Activated CD4-positive, alpha-beta T cell treated with anti-CD3 and anti-CD28 coated beads for 36 hours (primary cell): ENCODE measurements around the gene TMEM14A. TPM values are rescaled to one million over a fixed set of nuclear protein-coding genes. Genes with fewer than 3 reads are reported as not detected.
"Not testable (repeated sequence)": the region's sequence is repeated elsewhere in the genome, so short reads cannot be mapped to it uniquely, and the experiment has no call there.

Experiments used
- ATAC-seq: fragments of 200-7000 bp; cut with Tn5 transposase; one replicate; pipeline ENCODE4 v1.10.0; 2021; ENCODE audit warnings: mild to moderate bottlenecking, moderate library complexity
- CTCF ChIA-PET: fragments of 350-600 bp; sonication (Branson Sonifier 250); formaldehyde crosslinking; loops from one replicate; lab custom pipeline; 2021; ENCODE audit warnings: antibody characterized with exemption; lab: Charles Lee
- POLR2A ChIA-PET: fragments of 350-600 bp; sonication (Branson Sonifier 250); formaldehyde crosslinking; loops from one replicate; lab custom pipeline; 2021; ENCODE audit warnings: antibody characterized with exemption, inconsistent platforms; lab: Charles Lee
- DNase-seq: peaks from one replicate; pipeline ENCODE4 v3.0.0-alpha.2; 2020
- H3K27ac Mint-ChIP-seq: one replicate; pipeline ENCODE4 v1.8.0; 2021; ENCODE audit warnings: mixed read lengths
- H3K27me3 Mint-ChIP-seq: one replicate; pipeline ENCODE4 v1.8.0; 2021; ENCODE audit warnings: mixed read lengths
- H3K36me3 Mint-ChIP-seq: one replicate; pipeline ENCODE4 v1.8.0; 2021; ENCODE audit warnings: low read depth, mixed read lengths
- H3K4me1 Mint-ChIP-seq: one replicate; pipeline ENCODE4 v1.8.0; 2021; ENCODE audit warnings: mixed read lengths
- H3K4me3 Mint-ChIP-seq: one replicate; pipeline ENCODE4 v1.8.0; 2021; ENCODE audit warnings: mild to moderate bottlenecking, moderate library complexity, mixed read lengths
- H3K9me3 Mint-ChIP-seq: one replicate; pipeline ENCODE4 v1.8.0; 2021; ENCODE audit warnings: low read depth, mixed read lengths
- intact Hi-C, 2 experiments: fragments of 100-400 bp; cut with DNase I in 1 of 2; cut with micrococcal nuclease in 1 of 2; formaldehyde crosslinking; loops; one replicate each; pipeline versions ENCODE4 v1.14.2 to v1.15.1; 2022 to 2024; cut with DNase I, micrococcal nuclease
- total RNA-seq, 2 experiments: library from RNA; stranded (reverse); gene quantifications; one replicate each; pipeline ENCODE4 v1.2.3, GENCODE V29; 2021

TMEM14A gene
- total RNA-seq, 2 experiments from 2014 or later = 10.4 to 18.8 TPM

GRCh38 chr6:52641826-52642225 lies 29.1 kb upstream of the TMEM14A start:
- H3K4me1 Mint-ChIP-seq = peaks cover 3% of the 10 kb centered on the region
- H3K4me3 Mint-ChIP-seq = no peak overlapping the region
- no peak for DNase-seq
- intact Hi-C loops = no loop called here
- no peaks in the 10 kb centered on the region for H3K36me3 Mint-ChIP-seq
- H3K27me3 Mint-ChIP-seq = peaks cover 14% of the 10 kb centered on the region
- ChIA-PET CTCF (interaction anchor here (0.7 to 4.5 kb wide), 2 partner anchors 10 to 21 kb away, joined by 3 to 36 read pairs; no protein-coding TSS in a partner anchor), POLR2A (interaction anchor here (0.7 kb wide), 1 partner anchor 553 kb away, joined by 4 read pairs; no protein-coding TSS in a partner anchor)
- ATAC-seq = no peak
- H3K27ac Mint-ChIP-seq = no peak overlapping the region
- no peaks in the 10 kb centered on the region for H3K9me3 Mint-ChIP-seq

- DNase-seq (no peak), ATAC-seq (no peak)
- no peak overlapping the region for H3K27ac Mint-ChIP-seq
- H3K36me3 Mint-ChIP-seq = no peaks in the 10 kb centered on the region
- no peak overlapping the region for H3K4me3 Mint-ChIP-seq
- no peaks in the 10 kb centered on the region for H3K9me3 Mint-ChIP-seq
- ChIA-PET CTCF (interaction anchor here (0.6 to 4.5 kb wide), 2 partner anchors 9 to 20 kb away, joined by 4 to 36 read pairs; no protein-coding TSS in a partner anchor), POLR2A (interaction anchor here (0.7 kb wide), 1 partner anchor 553 kb away, joined by 4 read pairs; no protein-coding TSS in a partner anchor)
- H3K27me3 Mint-ChIP-seq = peaks cover 14% of the 10 kb centered on the region
- peaks cover 9% of the 10 kb centered on the region for H3K4me1 Mint-ChIP-seq
- intact Hi-C loops = no loop called here
Measured at GRCh38 chr6:52642368-52642767, 28.5 kb upstream of the TMEM14A start.

GRCh38 chr6:52643158-52643557 lies 27.8 kb upstream of the TMEM14A start:
- Mint-ChIP-seq H3K27ac (no peak overlapping the region), H3K4me1 (peaks cover 10% of the 10 kb centered on the region), H3K9me3 (no peaks in the 10 kb centered on the region), H3K27me3 (peaks cover 14% of the 10 kb centered on the region), H3K36me3 (no peaks in the 10 kb centered on the region), H3K4me3 (no peak overlapping the region)
- ATAC-seq (peak; percentile 25), DNase-seq (no peak)
- ChIA-PET POLR2A (no interaction called here), CTCF (interaction anchor here (0.6 to 4.5 kb wide), 2 partner anchors 8 to 671 kb away, joined by 4 to 36 read pairs; no protein-coding TSS in a partner anchor)
- intact Hi-C loops = no loop called here

DNA sequence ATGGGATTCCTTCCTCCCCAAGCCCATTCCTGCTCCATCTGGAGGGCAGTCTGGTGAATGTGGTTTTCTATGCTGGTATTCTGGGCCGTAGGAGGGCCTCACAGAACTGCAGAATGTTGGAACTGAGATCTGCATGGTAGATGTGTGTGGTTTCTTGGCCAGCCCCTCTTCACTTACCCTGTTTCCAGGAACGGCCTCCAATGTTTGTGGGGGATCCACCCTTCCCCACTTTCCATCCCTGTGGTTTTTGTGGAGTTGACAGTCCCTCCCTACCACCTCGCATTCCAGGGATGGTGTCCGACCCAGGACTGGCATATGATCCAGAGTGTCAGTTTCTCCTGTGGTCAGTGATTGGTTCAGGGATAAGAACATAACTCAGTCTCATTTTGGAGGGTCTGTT lies 26.7 kb upstream of the TMEM14A start:
- Mint-ChIP-seq H3K4me1 (peaks cover 10% of the 10 kb centered on the region), H3K9me3 (no peaks in the 10 kb centered on the region), H3K36me3 (no peaks in the 10 kb centered on the region), H3K4me3 (no peak overlapping the region), H3K27me3 (peaks cover 12% of the 10 kb centered on the region), H3K27ac (no peak overlapping the region)
- ChIA-PET POLR2A (no interaction called here), CTCF (no interaction called here)
- ATAC-seq (no peak), DNase-seq (no peak)
- intact Hi-C loops = no loop called here

DNA sequence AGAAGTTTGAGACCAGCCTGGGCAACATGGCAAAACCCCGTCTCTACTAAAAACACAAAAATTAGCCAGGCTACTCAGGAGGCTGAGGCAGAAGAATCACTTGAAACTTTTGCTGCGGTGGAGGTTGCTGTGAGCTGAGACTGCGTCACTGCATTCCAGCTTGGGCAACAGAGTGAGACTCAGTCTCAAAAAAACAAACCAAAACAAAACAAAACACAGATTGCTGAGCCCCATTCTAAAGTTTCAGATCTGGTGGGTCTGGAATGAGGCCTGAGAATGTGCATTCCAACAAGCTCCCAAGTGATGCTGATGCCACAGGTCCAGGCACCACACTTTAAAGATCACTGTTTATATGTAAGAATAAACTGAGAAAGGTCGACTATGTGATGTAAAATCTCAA lies 24.9 kb upstream of the TMEM14A start:
- DNase-seq (no peak), ATAC-seq (no peak)
- peaks cover 11% of the 10 kb centered on the region for H3K4me1 Mint-ChIP-seq
- no peaks in the 10 kb centered on the region for H3K9me3 Mint-ChIP-seq
- H3K27ac Mint-ChIP-seq = no peak overlapping the region
- no peak overlapping the region for H3K4me3 Mint-ChIP-seq
- intact Hi-C loops = no loop called here
- H3K36me3 Mint-ChIP-seq = no peaks in the 10 kb centered on the region
- POLR2A ChIA-PET = no interaction called here
- H3K27me3 Mint-ChIP-seq = peaks cover 5% of the 10 kb centered on the region
- CTCF ChIA-PET = no interaction called here

DNA sequence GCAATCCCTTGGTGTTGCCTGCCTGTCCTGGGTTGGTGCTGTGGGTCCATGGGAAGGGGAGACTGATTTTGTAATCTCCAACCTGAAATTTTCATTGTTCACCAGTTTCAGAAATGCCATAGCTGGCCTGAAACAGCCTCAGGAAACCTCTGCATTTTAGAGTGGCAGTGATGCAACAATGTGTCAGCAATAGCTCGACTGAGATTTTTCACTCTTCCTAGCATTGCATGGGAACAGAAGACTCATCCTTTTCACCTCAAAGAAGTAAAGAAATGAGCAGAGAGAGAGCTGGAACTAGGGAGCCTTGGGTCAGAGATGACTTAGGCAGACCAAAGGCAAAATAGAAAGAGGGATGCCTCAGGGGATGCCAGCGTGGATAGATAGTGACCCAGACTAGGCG lies 23.7 kb upstream of the TMEM14A start:
- Mint-ChIP-seq H3K27me3 (peaks cover 5% of the 10 kb centered on the region), H3K9me3 (no peaks in the 10 kb centered on the region), H3K27ac (peak overlapping the region; percentile 53), H3K4me1 (peaks cover 17% of the 10 kb centered on the region), H3K4me3 (no peak overlapping the region), H3K36me3 (no peaks in the 10 kb centered on the region)
- CTCF ChIA-PET = interaction anchor here (0.6 to 2.4 kb wide), 5 partner anchors 14 to 245 kb away, joined by 3 to 12 read pairs (median 4); no protein-coding TSS in a partner anchor
- intact Hi-C loops = no loop called here
- POLR2A ChIA-PET = interaction anchor here (0.5 kb wide), 1 partner anchor 249 kb away, joined by 4 read pairs; no protein-coding TSS in a partner anchor
- ATAC-seq (peak; percentile 46), DNase-seq (no peak)

GRCh38 chr6:52649536-52650160 lies 21.3 kb upstream of the TMEM14A start:
- Mint-ChIP-seq H3K36me3 (no peaks in the 10 kb centered on the region), H3K4me3 (no peak overlapping the region), H3K27ac (no peak overlapping the region), H3K9me3 (no peaks in the 10 kb centered on the region), H3K4me1 (peaks cover 18% of the 10 kb centered on the region), H3K27me3 (peaks cover 6% of the 10 kb centered on the region)
- ATAC-seq = no peak
- ChIA-PET CTCF (interaction anchor here (0.6 to 5.5 kb wide), 6 partner anchors 9 to 106 kb away, joined by 3 to 58 read pairs (median 4); no protein-coding TSS in a partner anchor), POLR2A (no interaction called here)
- no peak for DNase-seq
- intact Hi-C loops = no loop called here

DNA sequence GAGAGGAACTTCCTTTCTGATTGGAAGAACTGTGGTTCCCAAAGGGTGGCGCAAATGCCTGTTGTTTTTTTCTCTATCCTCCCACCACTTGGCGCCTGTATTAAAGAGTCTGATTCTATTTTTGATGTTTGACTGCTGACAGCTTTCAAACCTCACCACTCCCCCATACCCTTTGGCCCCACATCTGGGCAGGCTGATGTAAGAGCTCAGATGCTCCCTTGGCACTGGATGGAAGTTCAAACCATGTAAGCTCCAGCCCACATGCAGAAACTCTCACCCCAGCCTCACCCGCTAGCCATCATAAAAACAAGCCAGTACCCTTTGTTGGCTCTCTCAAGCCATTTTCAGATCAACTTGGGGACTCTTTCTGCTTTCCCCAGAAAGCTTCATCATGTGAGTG lies 20.0 kb upstream of the TMEM14A start:
- peaks cover 6% of the 10 kb centered on the region for H3K27me3 Mint-ChIP-seq
- ATAC-seq (no peak), DNase-seq (no peak)
- POLR2A ChIA-PET = no interaction called here
- H3K4me1 Mint-ChIP-seq = peaks cover 18% of the 10 kb centered on the region
- H3K36me3 Mint-ChIP-seq = no peaks in the 10 kb centered on the region
- intact Hi-C loops = no loop called here
- H3K9me3 Mint-ChIP-seq = no peaks in the 10 kb centered on the region
- CTCF ChIA-PET = interaction anchor here (0.6 to 5.5 kb wide), 17 partner anchors 10 to 430 kb away, joined by 3 to 58 read pairs (median 3); no protein-coding TSS in a partner anchor
- H3K4me3 Mint-ChIP-seq = no peak overlapping the region
- H3K27ac Mint-ChIP-seq = peak overlapping the region; percentile 15

GRCh38 chr6:52653151-52653550 lies 17.8 kb upstream of the TMEM14A start:
- DNase-seq (no peak), ATAC-seq (no peak)
- ChIA-PET CTCF (interaction anchor here (1.0 to 5.5 kb wide), 16 partner anchors 9 to 246 kb away, joined by 3 to 58 read pairs (median 10); partner anchors contain the start of gene EFHC1), POLR2A (no interaction called here)
- no peak overlapping the region for H3K4me3 Mint-ChIP-seq
- H3K36me3 Mint-ChIP-seq = no peaks in the 10 kb centered on the region
- peaks cover 11% of the 10 kb centered on the region for H3K4me1 Mint-ChIP-seq
- no peaks in the 10 kb centered on the region for H3K9me3 Mint-ChIP-seq
- intact Hi-C loops = no loop called here
- no peak overlapping the region for H3K27ac Mint-ChIP-seq
- H3K27me3 Mint-ChIP-seq = peaks cover 6% of the 10 kb centered on the region

DNA sequence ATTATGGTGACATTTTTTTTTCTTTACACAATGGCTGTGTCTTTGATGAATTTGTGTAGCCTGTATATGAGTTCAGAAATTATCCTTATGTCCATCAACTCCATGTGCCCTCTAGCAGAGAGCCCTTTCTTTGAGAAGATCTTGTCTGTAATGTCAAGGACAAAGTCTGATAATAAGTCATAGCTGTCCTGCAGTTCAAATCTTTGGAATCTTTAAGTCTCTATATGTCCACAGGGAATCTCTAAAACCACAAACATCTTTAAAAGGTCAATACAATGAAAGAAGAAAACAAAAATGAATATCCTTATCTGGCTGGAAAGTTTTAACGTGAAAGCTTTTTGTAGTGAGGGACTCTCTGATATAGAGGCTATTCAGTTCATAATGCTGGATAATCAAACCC lies 16.9 kb upstream of the TMEM14A start:
- ATAC-seq (no peak), DNase-seq (no peak)
- Mint-ChIP-seq H3K9me3 (no peaks in the 10 kb centered on the region), H3K36me3 (no peaks in the 10 kb centered on the region), H3K27ac (no peak overlapping the region), H3K4me3 (no peak overlapping the region), H3K27me3 (peaks cover 6% of the 10 kb centered on the region), H3K4me1 (peaks cover 11% of the 10 kb centered on the region)
- POLR2A ChIA-PET = no interaction called here
- CTCF ChIA-PET = interaction anchor here (2.3 to 5.5 kb wide), 5 partner anchors 8 to 237 kb away, joined by 11 to 58 read pairs (median 15); no protein-coding TSS in a partner anchor
- intact Hi-C loops = no loop called here

GRCh38 chr6:52654592-52654991 lies 16.3 kb upstream of the TMEM14A start:
- Mint-ChIP-seq H3K9me3 (no peaks in the 10 kb centered on the region), H3K4me3 (no peak overlapping the region), H3K4me1 (peaks cover 11% of the 10 kb centered on the region), H3K36me3 (no peaks in the 10 kb centered on the region), H3K27me3 (peaks cover 6% of the 10 kb centered on the region), H3K27ac (no peak overlapping the region)
- ATAC-seq (no peak), DNase-seq (no peak)
- intact Hi-C loops = no loop called here
- ChIA-PET POLR2A (no interaction called here), CTCF (interaction anchor here (0.7 kb wide), 1 partner anchor 255 kb away, joined by 4 read pairs; no protein-coding TSS in a partner anchor)

DNA sequence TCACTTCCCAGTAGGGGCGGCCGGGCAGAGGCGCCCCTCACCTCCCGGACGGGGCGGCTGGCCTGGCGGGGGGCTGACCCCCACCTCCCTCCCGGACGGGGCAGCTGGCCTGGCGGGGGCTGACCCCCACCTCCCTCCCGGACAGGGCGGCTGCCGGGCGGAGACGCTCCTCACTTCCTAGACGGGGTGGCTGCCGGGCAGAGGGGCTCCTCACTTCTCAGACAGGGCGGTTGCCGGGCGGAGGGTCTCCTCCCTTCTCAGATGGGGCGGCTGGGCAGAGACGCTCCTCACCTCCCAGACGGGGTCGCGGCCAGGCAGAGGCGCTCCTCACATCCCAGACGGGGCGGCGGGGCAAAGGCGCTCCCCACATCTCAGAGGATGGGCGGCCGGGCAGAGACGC lies 15.0 kb upstream of the TMEM14A start:
- DNase-seq, H3K27me3 Mint-ChIP-seq, H3K27ac Mint-ChIP-seq, H3K36me3 Mint-ChIP-seq, ATAC-seq, CTCF ChIA-PET, H3K4me1 Mint-ChIP-seq, H3K4me3 Mint-ChIP-seq, H3K9me3 Mint-ChIP-seq, intact Hi-C loops, POLR2A ChIA-PET: not testable (repeated sequence)
